Activated T-cell treated with anti-CD3 and anti-CD28 coated beads, Interleukin-2, amount 50 U/mL, for 1 hour (primary cell): ENCODE results near the gene VWDE.
"Not testable (repeated sequence)": the region's sequence is repeated elsewhere in the genome, so short reads cannot be mapped to it uniquely, and the experiment has no call there.

Experiments used
- DNase-seq: peaks from one replicate; pipeline ENCODE4 v3.0.0-alpha.2; 2020

Gene VWDE

DNA sequence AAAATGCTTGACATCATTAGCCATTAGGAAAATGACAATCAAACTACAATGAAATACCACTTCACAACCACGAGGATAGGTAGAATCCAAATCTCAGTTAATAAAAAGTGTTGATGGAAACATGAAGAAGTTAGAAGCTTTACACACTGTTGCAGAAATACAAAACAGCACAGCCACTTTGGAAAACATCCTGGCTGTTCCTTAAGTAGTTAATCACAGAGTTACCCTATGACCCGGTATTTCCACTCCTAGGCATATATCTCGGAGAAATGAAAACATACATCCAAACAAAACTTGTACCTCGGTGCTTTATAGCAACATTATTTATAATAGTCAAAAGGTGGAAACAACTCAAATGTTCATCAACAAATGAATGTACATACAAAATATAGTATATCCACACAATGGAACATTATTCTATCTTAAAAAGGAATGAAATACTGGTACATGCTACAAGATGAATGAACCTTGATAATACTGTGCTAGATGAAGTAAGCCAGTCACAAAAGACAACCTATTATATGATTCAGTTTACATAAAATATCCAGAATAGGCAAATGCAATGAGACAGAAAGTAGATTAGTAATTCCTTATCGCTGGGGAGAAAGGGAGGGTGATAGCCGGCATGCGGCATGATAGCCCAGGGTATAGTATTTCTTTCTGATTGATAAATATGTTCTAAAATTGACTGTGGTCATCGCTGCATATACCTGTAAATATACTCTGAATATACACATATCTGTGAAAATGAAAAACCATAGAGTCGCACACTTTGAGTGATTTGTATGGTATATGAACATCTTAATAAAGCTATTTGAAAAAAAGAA lies 1.9 kb downstream of the VWDE start:
- DNase-seq, result no peak

DNA sequence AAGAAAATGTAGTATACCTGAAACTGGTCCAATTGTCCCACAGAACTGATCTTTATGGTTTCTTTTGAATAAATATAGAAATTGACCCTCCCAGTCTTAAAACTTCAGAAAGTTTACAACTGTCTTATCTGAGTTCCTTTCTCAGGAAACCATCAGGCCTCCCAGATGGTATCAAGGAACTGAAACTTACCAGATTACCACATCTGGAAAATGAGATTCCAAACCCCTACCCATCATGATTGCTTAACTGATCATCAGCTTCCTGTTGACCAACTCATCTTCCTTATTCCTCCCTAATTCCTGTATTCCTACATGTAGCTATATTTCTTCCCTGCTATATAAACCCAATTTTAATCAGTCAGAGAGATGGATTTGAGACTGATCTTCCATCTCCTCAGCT lies 5.5 kb downstream of the VWDE start:
- DNase-seq, result no peak

DNA sequence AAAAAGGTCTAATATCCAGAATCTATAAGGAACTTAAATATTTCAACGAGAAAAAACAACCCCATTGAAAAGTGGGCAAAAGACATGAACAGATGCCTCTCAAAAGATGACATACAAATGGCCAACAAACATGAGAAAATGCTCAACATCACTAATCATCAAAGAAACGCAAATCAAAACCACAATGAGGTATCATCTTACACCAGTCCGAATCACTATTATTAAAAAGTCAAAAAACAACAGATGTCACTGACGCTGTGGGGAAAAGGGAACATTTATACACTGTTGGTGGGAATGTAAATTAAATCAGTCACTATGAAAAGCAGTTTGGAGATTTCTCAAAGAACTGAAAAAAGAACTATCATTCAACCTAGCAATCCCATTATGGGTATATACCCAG lies 6.0 kb downstream of the VWDE start:
- no peak for DNase-seq

DNA sequence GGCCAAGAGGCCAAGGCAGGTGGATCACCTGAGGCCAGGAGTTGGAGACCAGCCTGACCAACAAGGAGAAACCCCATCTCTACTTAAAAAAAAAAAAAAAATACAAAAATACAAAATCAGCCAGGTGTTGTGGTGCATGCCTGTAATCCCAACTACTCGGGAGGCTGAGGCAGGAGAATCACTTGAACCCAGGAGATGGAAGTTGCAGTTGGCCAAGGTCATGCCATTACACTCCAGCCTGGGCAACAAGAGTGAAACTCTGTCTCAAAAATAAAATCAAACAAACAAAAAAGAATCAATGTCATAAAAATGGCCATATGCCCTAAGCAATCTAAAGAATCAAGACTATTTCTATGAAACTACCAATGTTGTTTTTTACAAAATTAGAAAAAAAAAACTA lies 7.0 kb downstream of the VWDE start:
- DNase-seq, result not testable (repeated sequence)

DNA sequence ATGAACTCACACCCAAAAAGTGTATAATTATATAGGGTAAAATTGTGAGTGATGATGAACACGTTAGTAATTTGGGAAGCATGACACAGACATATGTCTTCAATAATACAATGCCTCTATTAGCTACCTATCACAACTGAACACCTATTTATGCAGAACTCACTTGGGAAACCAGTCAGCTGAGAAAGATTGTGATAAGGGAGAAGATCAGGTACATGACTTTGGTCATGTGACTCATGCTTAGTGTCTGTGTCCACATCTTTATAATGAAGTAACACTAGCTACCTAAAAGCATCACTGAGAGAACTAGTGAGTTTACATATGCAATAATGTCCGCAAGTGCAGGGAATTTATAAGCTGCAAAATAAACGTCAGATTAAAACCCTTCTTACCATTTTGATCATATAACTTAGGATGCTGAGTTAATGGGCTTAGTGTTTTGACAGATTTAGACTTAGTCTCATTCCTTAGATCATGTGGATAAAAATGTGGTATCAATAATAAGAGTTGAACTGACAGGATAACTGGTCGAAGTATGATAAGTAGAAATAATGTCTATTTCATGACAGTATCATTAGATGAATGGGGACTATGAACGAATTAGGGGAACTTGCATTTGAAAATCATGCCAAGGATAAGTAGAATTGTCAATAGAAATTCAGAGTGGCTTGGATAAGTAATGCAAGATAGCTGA lies 11.6 kb downstream of the VWDE start:
- no peak for DNase-seq

DNA sequence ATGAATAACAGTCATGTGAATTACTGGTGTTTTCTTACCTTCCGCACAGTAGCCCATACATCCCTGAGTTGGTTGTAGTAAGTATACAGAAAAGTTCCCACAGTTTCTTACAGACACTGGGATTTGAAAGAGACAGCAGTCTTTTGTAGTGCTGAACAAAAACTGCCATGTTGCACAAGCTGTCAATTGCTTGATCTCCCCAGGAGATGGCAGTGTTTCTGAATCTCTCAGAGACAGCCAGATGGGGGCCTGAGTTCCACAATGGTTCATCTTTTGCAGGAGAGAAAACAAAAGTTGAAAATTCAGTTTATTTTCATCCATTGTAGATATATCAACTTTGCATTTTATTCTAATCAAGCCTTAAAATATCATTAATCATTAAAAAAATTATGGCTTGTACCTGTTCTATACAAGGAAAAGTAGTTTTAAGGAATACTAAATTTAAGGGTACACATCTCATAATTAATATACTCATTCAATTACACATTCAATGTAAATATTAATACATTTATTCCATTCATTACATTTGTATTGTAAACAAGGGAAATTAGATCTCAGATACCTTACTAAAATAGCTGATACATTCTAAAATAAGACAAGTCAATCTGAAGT lies 14.5 kb downstream of the VWDE start:
- no peak for DNase-seq

DNA sequence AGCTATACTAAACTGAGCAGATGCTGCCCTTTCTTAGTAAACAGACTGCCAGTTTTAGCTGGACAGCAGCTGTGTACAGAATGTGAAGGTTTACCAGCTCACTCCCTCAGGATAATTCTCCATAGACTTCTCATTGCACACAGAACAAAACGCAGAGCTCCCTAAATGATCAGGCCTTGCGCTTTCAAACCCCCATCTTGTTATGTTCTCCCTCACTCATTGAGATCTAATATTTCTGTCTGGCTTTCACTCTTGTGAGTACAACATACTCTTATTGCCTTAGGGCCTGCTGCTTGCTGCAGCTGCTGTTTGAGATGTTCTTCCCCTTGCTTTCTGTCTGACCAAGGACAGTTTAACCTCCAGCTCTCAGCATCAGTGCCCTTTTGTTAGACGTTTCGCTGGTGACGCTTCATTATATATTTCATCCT lies 17.3 kb downstream of the VWDE start:
- no peak for DNase-seq

DNA sequence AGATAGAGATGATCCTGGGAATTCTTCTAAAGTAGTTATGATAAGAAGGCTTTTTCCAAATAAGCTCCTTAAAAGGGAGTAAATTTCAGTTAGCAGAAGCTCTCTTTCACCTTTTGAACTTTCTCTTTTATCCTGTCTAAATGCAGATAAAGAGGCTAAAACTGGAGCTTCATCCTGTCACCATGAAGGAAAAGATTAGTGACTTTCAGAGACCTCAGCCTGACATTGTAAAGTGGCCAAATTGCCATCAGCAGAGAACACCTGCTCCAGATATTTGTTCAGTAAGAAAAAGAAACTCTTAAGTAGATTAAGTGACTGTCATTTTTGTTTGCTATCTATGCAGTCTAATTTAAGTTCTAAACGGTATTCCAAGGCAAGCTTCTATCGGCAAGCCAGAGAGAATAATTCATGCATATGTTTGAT lies 18.3 kb downstream of the VWDE start:
- no peak for DNase-seq

DNA sequence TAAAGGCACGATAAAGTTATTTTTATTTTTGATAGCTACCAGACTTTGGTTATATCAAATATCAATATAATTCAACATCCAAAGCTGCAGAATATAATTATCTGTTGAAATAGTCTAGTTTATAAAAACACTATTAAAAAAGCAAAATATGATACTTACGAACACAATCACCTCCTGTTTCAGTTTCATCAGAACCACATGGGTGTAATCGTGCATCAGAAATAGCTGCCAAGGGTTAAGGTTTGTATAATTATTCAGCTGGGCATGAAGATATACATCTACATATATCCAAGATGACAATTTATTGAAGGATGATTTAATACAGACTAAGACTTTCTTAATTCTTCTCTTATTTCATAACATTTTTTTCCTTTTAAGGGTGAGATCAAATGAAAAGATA lies 20.3 kb downstream of the VWDE start:
- no peak for DNase-seq

DNA sequence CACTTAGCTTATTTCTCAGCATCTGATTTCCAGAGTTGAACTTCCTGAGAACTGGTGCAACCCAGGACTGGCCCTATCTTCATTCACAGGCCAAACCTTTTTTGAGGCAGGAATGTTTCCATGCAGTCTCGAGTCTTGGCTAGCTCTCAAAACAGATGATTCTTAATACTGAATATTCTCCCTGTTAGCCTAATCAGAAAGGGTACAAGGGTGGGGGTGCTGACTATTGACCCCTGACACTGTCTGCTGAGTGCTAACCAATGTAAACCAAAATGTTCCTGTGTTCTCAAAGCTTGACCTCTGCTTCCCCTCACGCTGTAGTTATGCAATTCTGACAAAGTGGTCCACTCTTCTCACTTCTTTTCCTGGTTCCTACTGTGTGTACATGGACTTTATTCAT lies 25.3 kb downstream of the VWDE start:
- no peak for DNase-seq

DNA sequence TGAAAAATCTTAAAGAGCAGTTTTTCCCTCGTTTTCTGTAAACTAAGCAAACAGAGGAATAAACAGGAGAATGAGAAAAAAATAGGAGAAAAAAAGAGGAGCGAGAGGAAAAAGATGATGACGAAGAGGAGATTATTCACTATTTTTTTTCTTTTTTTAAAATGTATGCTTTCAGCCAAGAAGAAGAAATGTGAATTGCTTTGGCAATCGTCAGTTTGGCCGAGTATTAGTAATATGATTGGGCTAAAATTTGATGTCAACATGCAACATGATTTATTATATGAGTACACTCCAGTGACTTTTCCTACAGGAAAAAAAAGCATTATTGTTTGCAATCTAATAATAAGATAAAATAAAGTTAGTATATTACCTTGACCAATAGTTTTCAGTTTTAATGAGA lies 26.3 kb downstream of the VWDE start:
- DNase-seq, result no peak

DNA sequence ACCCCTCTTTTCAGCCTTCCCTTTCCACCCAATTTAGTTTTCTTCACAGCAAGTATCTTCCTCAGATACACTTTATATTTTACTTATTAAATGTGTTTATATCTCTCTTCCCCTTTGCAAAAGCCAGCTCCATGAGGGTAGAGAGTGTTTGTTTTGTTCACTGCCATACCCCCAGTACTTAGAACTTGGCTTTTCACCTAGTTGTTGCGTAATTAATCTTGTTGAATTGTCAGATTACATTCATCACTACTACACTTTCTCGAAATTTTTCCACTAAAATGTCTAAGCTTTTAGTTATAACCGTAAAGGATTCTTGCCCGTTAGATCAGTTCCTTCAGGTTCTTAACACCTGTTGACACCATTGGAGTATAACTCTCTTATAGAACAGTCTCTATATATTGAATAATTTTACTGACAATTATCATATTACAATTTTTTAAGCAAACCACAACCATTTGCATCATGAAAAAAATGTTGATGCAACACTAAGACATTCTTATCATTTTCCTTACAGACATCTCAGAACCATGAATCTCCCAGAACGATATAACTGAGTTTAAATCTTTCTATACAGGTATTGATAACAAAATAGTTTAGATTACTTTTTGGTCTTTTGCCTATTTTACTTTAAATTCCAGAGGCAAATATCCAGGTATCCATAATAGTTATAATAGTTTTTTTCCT lies 29.9 kb downstream of the VWDE start:
- DNase-seq, result no peak

DNA sequence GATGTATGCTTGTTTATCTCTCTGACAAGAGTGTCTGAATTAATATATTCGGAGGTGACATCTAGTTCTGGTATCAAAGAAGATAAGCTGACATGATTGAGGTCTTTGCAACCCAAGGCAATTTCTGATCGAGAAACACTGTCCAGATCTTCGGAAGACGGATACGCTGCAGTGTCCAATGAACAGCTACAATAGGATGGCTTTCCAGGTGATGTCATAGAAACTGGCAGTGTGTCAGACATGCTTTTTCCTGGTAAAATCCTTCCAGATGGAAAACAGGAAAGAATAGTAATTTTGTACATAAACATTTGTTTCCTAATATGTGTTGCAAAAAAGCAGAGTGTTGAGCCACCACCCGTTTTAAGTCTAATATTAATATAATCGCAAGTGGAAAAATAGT lies 33.4 kb downstream of the VWDE start:
- no peak for DNase-seq

DNA sequence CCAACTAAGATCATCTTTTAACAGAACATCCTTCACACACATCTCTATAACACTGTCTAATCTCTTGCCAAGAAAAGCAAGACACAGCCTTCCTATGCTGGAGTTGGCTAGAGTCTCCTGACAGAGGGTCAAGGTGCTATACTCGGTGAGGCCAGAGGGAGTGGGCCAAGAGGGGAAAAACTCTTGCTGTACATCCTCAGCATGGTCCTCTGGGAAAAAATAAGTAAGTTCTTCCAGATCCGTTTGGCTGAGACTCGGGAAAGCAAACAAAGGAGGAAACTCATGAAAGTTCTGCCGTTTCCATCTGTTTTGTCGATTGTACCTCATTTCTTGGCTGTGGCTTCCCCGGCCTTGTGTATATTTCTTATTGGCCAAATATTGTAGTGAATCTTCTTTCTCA lies 33.9 kb downstream of the VWDE start:
- no peak for DNase-seq

DNA sequence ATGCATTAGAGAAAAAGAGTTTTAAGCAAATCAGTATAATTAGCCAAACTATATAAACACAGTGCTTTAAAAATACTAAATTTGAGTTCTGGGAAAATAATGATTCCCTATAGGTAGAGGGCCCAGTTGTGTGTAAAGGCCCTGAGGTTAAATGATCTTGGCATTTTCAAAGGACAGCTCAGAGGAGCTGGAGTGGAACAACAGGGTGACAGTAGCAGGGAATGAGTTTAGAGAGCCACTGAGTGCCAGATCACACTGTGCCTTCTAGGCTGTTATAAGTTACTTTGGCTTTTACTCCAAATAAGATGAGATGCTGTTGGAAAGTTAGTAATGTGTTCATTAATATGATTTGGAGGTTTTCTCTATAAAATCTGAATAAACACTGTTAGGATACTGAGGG lies 34.6 kb downstream of the VWDE start:
- no peak for DNase-seq

DNA sequence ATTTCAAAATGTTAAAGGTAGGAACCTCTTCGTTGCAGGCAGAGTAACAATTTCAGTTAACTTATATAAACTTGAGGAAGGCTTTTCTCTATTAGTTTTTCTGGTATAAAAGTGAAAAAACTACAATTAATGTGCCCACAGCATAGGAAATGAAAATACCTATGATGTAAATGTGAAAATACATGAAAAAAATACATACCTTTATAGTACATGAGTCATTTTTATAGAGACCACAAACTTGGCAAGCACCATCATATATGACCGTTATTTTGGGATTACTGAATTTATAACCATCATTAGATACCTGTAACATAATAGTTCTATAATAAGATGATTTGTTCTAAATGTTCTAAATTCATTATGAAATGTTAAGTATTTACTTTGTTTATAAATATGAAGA lies 42.7 kb downstream of the VWDE start:
- DNase-seq, result no peak

DNA sequence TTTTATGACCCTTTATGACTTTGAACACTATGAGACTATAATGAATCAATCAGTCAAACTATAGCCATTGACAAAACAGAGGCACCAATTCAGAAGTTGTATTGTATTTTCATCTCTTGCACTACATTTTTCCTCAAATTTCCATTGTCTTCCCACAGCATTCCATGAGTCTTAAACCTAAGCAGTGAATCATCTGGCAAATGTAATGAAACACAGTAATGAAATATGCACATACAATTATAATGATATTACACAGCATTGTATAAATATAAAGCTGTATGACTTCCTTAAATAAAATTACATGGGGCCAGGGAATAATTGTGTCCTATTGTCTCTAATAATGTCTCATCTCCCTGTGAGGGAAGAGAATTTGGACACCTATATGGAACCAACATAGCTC lies 45.0 kb downstream of the VWDE start:
- no peak for DNase-seq

DNA sequence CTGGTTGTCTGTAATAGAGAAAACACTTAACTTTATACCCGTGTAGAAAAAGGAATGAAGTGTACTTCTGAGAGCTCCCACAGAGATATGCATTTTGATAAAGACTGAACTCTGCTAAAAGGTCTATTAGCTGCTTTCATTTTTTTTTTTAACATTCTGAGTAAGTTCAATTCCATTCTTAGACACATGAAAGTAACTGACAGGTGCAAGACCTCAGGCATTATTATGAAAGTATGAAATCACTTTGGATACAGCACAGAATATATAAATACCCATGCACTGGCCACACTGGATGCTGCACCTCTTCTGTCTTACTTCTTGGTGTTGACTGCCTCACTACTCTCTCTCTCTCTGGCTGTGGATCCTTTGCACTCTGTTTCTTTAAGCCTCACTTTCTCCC lies 46.2 kb downstream of the VWDE start:
- no peak for DNase-seq

DNA sequence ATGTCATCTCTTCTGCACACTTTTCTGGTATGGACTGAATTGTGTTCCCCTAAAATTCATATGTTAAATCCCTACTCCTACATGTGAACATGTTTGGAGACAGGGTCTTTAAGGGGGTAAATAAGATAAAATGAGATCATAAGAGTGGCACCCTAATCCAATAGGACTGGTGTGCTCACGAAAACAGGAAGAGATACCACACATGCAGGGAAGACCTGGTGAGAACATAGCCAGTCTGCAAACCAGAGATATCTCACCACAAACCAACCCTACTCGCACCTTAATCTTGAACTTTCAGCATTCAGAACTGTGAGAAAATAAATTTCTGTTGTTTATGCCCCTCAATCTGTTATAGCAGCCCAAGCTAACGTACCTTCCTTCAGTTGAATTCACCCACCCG lies 51.8 kb downstream of the VWDE start:
- DNase-seq, result no peak

DNA sequence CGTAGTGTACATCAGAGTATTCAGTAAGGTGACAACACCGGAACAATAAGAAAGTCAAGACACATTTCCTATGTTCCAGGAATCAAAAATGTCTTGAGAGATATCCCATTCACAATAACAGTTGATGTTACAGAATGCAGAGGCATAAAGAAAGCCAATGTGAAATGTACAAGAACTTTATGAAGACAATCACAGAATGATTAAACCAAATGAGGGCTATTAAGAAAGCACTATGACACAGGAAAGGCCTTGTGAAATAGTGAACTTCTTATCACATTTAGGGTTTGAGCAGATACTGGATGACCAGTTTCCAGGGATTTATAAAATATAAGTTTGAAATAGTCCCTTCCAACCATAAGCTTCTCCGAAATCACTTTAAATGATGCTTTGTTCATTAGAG lies 52.7 kb downstream of the VWDE start:
- no peak for DNase-seq

DNA sequence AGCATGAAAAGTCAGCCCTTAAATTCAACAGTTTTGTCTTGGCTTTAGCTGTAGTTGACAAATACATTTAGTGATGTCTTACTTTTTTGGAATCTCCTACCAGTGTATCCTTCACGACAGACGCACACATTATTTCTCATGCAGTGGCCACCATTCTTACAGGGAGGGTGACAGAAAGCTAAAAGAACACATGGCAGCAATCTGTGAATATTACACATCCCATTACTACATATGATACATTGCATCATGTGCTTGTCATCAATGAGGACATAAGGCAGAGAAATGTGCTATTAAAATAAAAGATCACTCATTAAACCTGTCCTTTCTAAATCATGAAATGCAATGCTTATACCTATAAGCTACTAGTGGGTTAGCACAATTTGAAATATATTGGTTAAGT lies 66.6 kb downstream of the VWDE start:
- no peak for DNase-seq

DNA sequence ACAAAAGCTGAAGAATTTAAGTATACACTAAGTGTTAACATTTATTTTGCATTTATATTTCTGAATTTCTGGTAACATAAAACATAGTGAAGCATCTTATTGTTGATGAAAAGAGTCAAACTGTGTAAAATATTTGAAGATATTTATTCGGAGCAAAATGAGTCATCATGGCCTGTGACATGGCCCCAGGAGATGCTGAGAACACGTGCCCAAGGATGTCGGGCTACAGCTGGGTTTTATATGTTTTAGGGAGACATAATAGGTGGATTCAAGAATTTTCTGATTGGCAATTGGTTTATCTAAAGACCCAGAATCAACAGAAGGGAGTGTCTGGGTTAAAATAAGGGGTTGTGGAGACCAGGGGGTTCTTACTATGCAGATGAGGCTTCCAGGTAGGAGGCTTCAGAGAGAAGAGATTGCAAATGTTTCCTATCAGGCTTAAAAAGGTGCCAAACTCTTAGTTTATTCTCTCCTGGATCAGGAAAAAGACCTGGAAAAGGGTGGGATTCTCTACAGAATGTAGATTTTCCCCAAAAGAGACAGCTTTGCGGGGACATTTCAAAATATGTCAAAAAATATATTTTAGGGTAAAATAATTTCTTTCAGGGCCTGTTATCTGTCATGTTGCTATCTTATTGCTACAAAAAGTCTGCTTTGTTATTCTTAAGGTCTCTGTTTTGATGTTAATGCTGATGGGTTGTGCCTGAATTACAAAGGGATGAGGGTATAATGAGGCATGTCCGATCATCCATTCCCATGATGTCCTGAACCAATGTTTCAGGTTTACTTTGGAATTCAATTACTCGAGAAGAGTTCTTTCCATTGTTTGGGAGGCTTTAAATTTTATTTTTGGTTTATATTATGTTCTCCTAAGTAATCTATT lies 74.5 kb downstream of the VWDE start:
- no peak for DNase-seq

DNA sequence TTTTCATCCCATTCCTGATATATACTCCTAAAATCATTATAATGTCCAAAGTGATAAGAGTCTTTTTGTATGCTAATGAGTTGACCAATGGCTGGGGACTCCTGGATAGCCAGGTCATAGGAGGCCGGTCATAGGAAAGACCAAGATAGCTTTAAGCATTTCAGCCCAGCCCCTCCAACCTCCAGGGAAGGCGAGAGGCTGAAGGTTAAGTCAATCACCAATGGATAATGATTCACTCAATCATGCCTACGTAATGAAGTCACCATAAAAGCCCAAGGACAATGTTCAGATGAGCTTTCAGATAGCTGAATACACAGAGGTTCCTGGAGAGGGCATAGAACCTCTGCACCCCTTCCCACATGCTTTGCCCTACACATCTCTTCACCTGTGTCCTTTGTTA lies 75.7 kb downstream of the VWDE start:
- no peak for DNase-seq
